Uterus (tissue), 4 donors: ENCODE data around the gene AQR. TPM values are rescaled to one million over a fixed set of nuclear protein-coding genes. Genes with fewer than 3 reads are reported as not detected.

Experiments
- DNase-seq, 2 donors: peaks; one replicate each; pipeline ENCODE4 v3.0.0-alpha.2; 2019 to 2020
- H3K27ac ChIP-seq, 2 donors: fragments of 200-600 bp; sonication (generic); 1 replicate in 1 of 2; 2 replicates in 1 of 2; pipeline ENCODE4 v1.5.1; 2016 to 2018
- H3K27me3 ChIP-seq, 2 donors: fragments of 200-600 bp; sonication (generic); one replicate each; pipeline ENCODE4 v1.5.1; 2018 to 2019; ENCODE audit warnings: control low read depth in 1 of 2
- H3K36me3 ChIP-seq, 2 donors: fragments of 200-600 bp; sonication (generic); one replicate each; pipeline ENCODE4 v1.5.1; 2019; ENCODE audit warnings: control low read depth in 1 of 2
- H3K4me1 ChIP-seq, 2 donors: fragments of 200-600 bp; sonication (generic); one replicate each; pipeline ENCODE4 v1.5.1; 2018 to 2019; ENCODE audit warnings: control low read depth in 1 of 2
- H3K4me3 ChIP-seq, 2 donors: fragments of 200-600 bp; sonication (generic); 1 replicate in 1 of 2; 2 replicates in 1 of 2; pipeline ENCODE4 v1.5.1; 2018 to 2019; ENCODE audit warnings: mild to moderate bottlenecking in 1 of 2
- H3K9me3 ChIP-seq, 2 donors: fragments of 200-600 bp; sonication (generic); one replicate each; pipeline ENCODE4 v1.5.1; 2019; ENCODE audit warnings: control low read depth in 1 of 2
- CTCF ChIP-seq, 4 experiments: fragments of 200-600 bp in 2 of 4; fragments of 450-650 bp in 2 of 4; sonication (generic) in 2 of 4; IDR thresholded peaks; one replicate each; pipeline ENCODE4 v1.5.1; 2016 to 2019; ENCODE audit warnings: antibody characterized with exemption in 4 of 4, mild to moderate bottlenecking in 2 of 4, moderate library complexity in 1 of 4
- POLR2A ChIP-seq, 2 donors: fragments of 450-650 bp; IDR thresholded peaks; one replicate each; pipeline ENCODE4 v1.6.1; 2016; ENCODE audit warnings: antibody characterized with exemption in 2 of 2, mild to moderate bottlenecking in 1 of 2, moderate library complexity in 1 of 2
- intact Hi-C: fragments of 100-400 bp; cut with DNase I; formaldehyde crosslinking; loops from one replicate; pipeline ENCODE4 v1.15.1; 2023; ENCODE audit warnings: low total_unique reads
- total RNA-seq, 4 donors: library from RNA; depleted of rRNA in 3 of 4; stranded (reverse); fragments of >200 nt in 3 of 4; gene quantifications; one replicate each; pipeline versions ENCODE4 v1.1.0 to v1.2.4, GENCODE V29; 2014 to 2023
- donor health status: DM: yes; HTN: yes; CAD: no.

AQR gene
- total RNA-seq, 4 donors from 2014 or later, result 13.1 to 52.7 (median 33.3) TPM

GRCh38 chr15:34847598-34847997 lies 121.9 kb downstream of the AQR start:
- Histone ChIP-seq H3K4me3 (no peak overlapping the region), H3K4me1 (peaks cover 0 to 3% of the 10 kb centered on the region in 2 donors), H3K36me3 (no peaks in the 10 kb centered on the region), H3K27me3 (no peaks in the 10 kb centered on the region), H3K27ac (no peak overlapping the region), H3K9me3 (no peaks in the 10 kb centered on the region)
- no peak for DNase-seq
- TF ChIP-seq CTCF (IDR thresholded peaks at IDR 0.05) (no peak), POLR2A (IDR thresholded peaks at IDR 0.05) (no peak)
- intact Hi-C loops, result no loop called here

- intact Hi-C loops, result no loop called here
Observed at GRCh38 chr15:34841262-34841725, 128.2 kb downstream of the AQR start.

GRCh38 chr15:34838282-34838681 lies 131.3 kb downstream of the AQR start:
- H3K4me3 ChIP-seq, result no peak overlapping the region
- TF ChIP-seq POLR2A (IDR thresholded peaks at IDR 0.05) (no peak), CTCF (IDR thresholded peaks at IDR 0.05) (no peak)
- no peak for DNase-seq
- no peaks in the 10 kb centered on the region for H3K4me1 ChIP-seq
- no peaks in the 10 kb centered on the region for H3K36me3 ChIP-seq
- H3K27me3 ChIP-seq, result no peaks in the 10 kb centered on the region
- no peak overlapping the region for H3K27ac ChIP-seq
- intact Hi-C loops, result no loop called here
- no peaks in the 10 kb centered on the region for H3K9me3 ChIP-seq

More at GRCh38 chr15:34841262-34841725, 128.2 kb downstream of the AQR start:
- Histone ChIP-seq H3K4me1 (no peaks in the 10 kb centered on the region), H3K9me3 (no peaks in the 10 kb centered on the region), H3K27ac (no peak overlapping the region), H3K36me3 (no peaks in the 10 kb centered on the region), H3K4me3 (no peak overlapping the region), H3K27me3 (no peaks in the 10 kb centered on the region)
- no peak for DNase-seq
- no peak for TF ChIP-seq CTCF (IDR thresholded peaks at IDR 0.05)
- no peak for TF ChIP-seq POLR2A (IDR thresholded peaks at IDR 0.05)

- Histone ChIP-seq H3K4me3 (no peak overlapping the region), H3K36me3 (no peaks in the 10 kb centered on the region), H3K27ac (no peak overlapping the region), H3K9me3 (no peaks in the 10 kb centered on the region), H3K27me3 (no peaks in the 10 kb centered on the region), H3K4me1 (no peaks in the 10 kb centered on the region)
- DNase-seq, result no peak
- TF ChIP-seq POLR2A (IDR thresholded peaks at IDR 0.05), result no peak
- no peak for TF ChIP-seq CTCF (IDR thresholded peaks at IDR 0.05)
- intact Hi-C loops, result no loop called here
Observed at GRCh38 chr15:34837246-34838016, 132.1 kb downstream of the AQR start.

GRCh38 chr15:34828145-34828911 lies 141.2 kb downstream of the AQR start:
- intact Hi-C loops, result no loop called here
- no peak overlapping the region for H3K27ac ChIP-seq
- H3K4me1 ChIP-seq, result no peaks in the 10 kb centered on the region
- DNase-seq, result no peak
- no peaks in the 10 kb centered on the region for H3K36me3 ChIP-seq
- no peaks in the 10 kb centered on the region for H3K27me3 ChIP-seq
- no peaks in the 10 kb centered on the region for H3K9me3 ChIP-seq
- TF ChIP-seq CTCF (IDR thresholded peaks at IDR 0.05) (no peak), POLR2A (IDR thresholded peaks at IDR 0.05) (no peak)
- H3K4me3 ChIP-seq, result no peak overlapping the region
